T-helper 22 cell (primary cell): ENCODE results near the gene NKAIN2.
"Not testable (repeated sequence)": the region's sequence is repeated elsewhere in the genome, so short reads cannot be mapped to it uniquely, and the experiment has no call there.

Experiments
- DNase-seq: peaks from one replicate; pipeline ENCODE4 v3.0.0-alpha.2; 2020; ENCODE audit warnings: low read depth

The NKAIN2 gene

DNA sequence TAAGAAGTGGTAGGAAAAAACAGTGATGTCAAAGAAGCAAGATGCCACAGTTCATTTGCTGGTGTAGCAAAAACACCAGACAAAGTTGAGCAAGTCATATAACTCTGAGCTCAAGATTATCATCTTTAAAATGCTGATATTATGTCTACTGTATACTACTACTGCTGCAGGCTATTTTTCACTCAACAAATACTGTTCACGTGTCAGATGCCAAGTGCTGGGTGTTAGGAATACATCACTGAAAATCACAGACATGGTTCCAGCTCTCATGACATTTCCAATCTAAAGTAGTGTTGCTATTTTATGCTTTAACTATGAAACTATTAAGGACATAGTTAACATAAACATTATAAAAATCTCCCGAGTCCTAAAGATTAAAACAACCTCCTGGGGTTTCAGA, 163.0 kb downstream of the NKAIN2 start:
- DNase-seq = no peak

DNA sequence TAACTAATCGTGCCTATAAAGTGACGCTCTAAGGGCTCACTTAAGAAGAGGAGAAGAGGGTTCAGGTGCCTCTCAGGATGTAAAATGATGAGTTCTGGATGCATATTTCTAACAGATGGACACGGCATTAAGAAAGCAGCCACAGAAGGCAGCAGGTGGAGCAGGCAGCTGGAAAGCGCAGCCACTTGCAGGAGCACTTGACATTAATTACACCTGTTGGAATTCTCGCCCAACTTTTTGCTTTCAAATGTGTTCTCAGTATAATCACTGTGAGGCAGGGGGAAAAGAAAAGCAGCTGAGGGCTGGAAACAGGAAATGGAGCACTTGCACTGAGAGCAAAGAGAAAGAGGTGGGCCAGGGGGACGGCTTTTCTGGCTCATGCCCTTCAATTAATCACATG, 164.2 kb downstream of the NKAIN2 start:
- DNase-seq = no peak

DNA sequence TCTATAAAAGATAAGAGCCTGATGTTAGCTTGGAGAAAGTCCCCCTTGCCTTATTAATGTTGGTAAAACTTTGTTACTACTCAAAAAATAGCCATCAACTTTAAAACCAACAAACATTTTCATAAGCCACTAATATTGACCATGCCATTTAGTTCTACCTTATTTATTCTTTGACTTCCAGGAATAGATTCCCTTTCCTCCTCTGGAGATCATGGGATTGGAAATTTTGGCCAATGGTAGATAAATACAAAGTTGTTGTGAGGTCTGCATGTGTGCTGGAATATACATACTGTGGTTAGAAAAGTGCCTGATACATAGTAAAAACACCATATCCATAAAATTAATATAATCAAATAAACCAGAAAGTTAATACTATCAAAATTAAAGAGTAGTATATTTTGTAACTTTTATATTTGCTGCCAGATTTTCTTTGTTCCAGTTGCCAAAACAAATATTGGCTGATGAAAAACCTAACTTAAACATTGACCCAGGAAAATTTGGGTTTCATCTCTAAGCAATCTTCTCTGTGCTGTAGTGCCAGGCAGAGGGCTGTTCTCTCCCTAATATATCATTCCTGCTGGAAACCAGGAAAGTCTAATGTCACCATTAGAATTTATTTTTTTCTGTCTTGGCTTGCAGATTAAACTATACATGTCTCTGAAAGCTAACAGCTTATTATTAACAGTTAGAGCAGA, 169.1 kb downstream of the NKAIN2 start:
- no peak for DNase-seq

GRCh38 chr6:123980311-123980710, 176.6 kb downstream of the NKAIN2 start:
- DNase-seq = no peak

- no peak for DNase-seq
Observed at GRCh38 chr6:123986938-123987337, 183.3 kb downstream of the NKAIN2 start.

DNA sequence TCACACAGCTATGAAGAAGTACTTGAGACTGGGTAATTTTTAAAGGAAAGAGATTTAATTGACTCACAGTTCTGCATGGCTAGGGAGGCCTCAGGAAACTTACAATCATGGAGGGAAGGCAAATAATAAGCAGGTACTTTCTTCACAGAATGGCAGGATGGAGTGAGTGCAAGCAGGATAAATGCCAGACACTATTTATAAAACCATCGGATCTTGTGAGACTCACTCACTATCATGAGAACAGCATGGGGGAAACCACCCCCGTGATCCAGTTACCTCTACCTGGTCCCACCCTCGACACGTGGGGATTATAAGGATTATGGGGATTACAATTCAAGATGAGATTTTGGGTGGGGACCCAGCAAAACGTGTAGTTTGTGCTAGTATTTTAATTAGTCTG, 186.3 kb downstream of the NKAIN2 start:
- not testable (repeated sequence) for DNase-seq

- no peak for DNase-seq
Observed at GRCh38 chr6:123990376-123990775, 186.7 kb downstream of the NKAIN2 start.

DNA sequence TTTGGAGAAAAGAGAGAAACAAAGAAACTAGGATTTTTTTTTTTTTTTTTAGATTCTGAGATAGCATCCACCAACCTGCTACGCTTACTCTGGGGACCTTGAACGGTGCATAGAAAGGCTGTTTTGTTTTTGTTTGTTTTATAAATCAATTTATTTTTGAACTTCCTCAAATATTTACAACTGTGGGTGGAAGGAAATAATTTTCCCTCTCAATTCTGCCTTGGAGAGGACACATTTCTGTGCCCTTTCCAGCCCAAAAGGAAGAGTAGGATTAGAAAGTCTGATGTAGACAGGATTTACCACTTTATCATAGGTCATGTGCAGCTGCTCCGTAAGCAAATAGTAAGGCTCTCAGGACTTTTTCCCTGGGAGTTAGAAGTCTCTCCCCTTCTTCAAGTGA, 190.5 kb downstream of the NKAIN2 start:
- no peak for DNase-seq

DNA sequence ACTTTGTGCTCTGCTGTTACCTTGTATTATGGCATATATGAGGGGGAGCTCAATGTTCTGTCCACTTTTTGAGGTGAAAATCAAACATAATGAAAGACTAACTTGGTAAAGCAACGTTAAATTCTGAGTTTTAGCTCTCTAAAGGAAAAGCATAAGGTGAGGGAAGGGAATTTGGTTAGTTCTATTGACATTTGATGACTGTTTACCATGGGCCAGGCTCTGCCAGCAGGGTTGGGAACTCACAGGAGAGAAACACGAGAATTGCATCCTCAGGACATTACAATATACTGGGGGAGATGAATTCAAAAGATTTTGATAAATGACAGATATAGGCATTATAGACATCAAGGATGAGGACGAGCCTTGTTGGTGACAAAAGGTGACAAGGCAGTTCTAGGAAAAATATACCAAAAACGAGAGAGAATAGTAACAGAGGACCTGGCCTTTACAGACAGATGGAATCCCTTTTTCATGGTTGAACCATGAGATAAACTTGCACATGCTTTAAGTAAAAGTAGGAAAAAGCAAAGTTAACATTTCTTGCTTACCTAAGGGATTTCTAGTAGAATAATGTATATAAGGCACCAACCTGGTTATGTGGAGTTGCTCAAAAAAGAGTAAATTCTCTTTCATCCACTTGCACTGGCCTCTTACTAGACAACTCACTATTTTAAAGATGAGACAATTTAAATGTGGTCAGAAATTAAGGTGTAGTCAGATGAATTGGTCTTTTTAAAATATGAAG, 191.4 kb downstream of the NKAIN2 start:
- DNase-seq = no peak

DNA sequence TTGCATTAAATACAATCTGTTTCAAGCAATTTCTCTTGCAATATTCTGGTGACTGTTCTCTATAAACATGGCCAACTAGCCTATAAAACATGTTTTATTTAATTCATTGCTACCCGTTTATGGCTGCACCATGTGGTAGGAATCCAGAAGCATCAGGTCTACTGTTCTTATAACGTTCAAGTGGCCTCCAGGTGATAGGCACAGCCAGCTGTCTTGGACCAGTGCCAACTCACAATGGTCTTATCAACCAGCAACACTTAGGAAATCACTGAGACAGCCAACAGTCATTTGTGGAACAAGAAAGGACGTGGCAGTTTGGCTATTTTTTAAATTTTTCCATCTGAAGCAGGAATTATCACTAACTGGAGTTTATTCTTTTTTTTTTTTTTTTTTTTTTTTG, 193.6 kb downstream of the NKAIN2 start:
- DNase-seq = no peak

- no peak for DNase-seq
Observed at GRCh38 chr6:124002377-124003081, 198.9 kb downstream of the NKAIN2 start.

GRCh38 chr6:124007266-124007665, 203.6 kb downstream of the NKAIN2 start:
- DNase-seq = no peak

GRCh38 chr6:124008000-124008987, 204.6 kb downstream of the NKAIN2 start:
- no peak for DNase-seq

DNA sequence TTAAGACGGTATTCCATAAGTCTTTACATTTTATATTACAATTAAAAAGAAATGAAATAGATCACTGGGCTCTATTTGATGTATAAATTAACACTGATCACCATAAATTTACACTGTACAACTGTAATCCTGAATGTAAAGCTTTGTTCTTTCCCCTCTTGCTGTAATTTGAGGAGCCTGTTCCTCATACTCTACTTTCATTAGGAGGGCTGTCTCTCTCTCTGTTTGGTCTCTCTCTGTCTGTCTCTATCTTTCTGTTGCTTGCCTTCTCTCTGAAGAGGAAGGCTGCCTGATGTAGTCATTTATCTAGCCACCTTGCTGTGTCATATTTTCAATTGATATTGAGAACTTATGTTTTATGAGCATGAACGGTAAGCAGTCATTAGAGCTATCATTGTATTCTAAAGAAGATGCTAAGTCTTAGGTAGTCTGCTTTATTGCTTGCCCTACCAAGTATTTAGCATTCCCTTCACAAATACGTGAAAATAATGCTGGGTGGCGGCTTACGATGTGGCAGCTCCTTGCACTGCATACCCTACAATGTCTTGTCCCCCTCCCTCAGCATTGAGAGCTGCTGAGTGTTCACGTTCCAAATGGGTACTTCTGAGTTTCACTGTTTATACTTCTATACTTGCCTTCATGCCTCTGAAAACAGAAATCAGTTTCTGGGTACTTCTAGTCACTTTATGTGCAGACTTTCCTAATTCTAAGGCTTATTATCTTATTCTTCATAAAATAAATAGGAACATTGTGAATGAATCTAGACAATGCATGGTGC, 205.5 kb downstream of the NKAIN2 start:
- DNase-seq = no peak

DNA sequence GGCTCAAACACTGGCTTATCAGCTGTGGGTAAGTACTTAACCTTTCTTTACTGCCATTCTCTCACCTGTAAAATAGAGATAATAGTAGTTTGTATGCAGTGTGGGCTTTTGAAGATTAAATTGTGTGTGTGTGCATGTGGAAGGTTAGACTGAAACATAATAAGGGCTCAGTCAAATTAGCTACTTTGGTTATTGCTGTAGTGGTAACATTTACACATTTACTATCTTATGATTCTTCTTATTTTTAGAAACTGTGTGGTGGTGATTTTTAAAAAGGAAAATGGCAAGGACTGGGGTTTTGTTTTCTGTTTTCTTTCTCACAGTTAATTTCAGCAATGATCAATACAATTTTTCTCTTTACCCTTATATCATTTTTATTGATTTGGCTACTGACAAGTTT, 206.9 kb downstream of the NKAIN2 start:
- no peak for DNase-seq

DNA sequence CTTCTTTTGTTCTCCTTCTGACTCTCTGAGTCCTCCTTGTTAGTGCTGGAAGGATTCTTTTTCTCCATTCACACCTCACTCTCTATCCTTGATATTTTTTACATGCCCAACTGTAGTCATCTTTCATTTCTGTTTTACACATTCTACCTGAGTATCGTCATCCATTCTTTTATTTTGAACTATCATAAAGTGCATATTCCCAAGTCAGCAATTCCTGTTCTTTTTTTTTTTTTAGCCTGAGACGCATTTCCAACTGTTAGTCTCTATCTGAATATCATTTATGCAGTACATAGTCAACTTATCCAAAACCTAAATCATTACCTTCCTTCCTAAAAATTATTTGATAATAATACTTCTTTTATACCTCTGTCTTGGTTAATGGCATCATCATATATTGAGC, 207.5 kb downstream of the NKAIN2 start:
- no peak for DNase-seq

GRCh38 chr6:124022051-124022450, 218.4 kb downstream of the NKAIN2 start:
- DNase-seq = not testable (repeated sequence)

- DNase-seq = no peak
Observed at GRCh38 chr6:124022641-124023040, 219.0 kb downstream of the NKAIN2 start.

GRCh38 chr6:124026694-124027093, 223.0 kb downstream of the NKAIN2 start:
- no peak for DNase-seq

GRCh38 chr6:124027392-124027791, 223.7 kb downstream of the NKAIN2 start:
- no peak for DNase-seq

DNA sequence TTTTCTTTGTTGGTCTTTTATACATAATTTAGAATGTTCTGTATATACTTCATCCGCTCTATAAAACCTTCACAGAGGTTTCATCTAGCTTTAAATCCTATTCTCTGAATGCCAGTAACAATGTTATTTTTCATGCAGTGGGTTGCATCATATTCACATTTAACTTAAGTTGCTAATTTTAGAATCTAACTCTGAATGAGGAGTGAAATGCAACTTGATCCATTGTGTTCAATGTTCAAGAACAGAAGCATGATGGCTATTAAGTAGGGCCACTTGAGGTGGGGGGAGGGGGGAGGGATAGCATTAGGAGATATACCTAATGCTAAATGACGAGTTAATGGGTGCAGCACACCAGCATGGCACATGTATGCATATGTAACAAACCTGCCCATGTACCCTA, 224.5 kb downstream of the NKAIN2 start:
- DNase-seq = no peak
